ENCODE results near the gene RGL4. TPM values are rescaled to one million over a fixed set of nuclear protein-coding genes. Genes with fewer than 3 reads are reported as not detected.
"Not testable (repeated sequence)": the region's sequence is repeated elsewhere in the genome, so short reads cannot be mapped to it uniquely, and the experiment has no call there.

The RGL4 gene
- total RNA-seq (10 to 100 TPM; 10.6 to 28.9 (median 13.8) TPM), total RNA-seq (1.6 to 27.6 (median 11.3) reads per million in 29 experiments)
- total RNA-seq (2013): 36.5 TPM

- H3K27ac Mint-ChIP-seq: peak within 1 kb of the TSS in 1 of 2 donors; percentile 34
- Histone ChIP-seq H3K4me3 (ENCODE audit: control insufficient read depth in 1 of 2, extremely low read depth in 1 of 2, low read length in 1 of 2) (no peak within 1 kb of the TSS), H3K9me3 (no peaks in the 10 kb centered on the region), H3K4me1 (ENCODE audit: control insufficient read depth in 1 of 2, extremely low read depth in 1 of 2, insufficient read depth in 2 of 2, low read length in 2 of 2) (peaks cover 7 to 18% of the 10 kb centered on the region in 2 experiments), H3K27me3 (replicated peaks in 1 of 2; ENCODE audit: control insufficient read depth in 2 of 2, extremely low read depth in 1 of 2, insufficient read depth in 2 of 2, low read length in 1 of 2) (no peaks in the 10 kb centered on the region), H3K36me3 (ENCODE audit: control insufficient read depth in 2 of 2, extremely low read depth in 1 of 2, insufficient read depth in 1 of 2, low read length in 1 of 2) (peaks cover 5 to 31% of the 10 kb centered on the region in 2 donors), H3K27ac (ENCODE audit: low read length) (no peak within 1 kb of the TSS)
- peaks cover 18 to 24% (median 19%) of the 10 kb centered on the region in 3 donors for H3K4me1 Mint-ChIP-seq
- DNase-seq (no peak), ATAC-seq (replicated peaks in 1 of 4) (no peak)
- ChIA-PET CTCF (no interaction called here), POLR2A (no interaction called here)
- H3K27me3 Mint-ChIP-seq: no peaks in the 10 kb centered on the region
- H3K36me3 Mint-ChIP-seq: peaks cover 30% of the 10 kb centered on the region
- H3K9me3 Mint-ChIP-seq: no peaks in the 10 kb centered on the region
- no CpG with 5 or more reads among the region's 5 CpGs for WGBS (ENCODE audit: insufficient coverage)
- no peak within 1 kb of the TSS for H3K4me3 Mint-ChIP-seq
Observed at GRCh38 chr22:23690713-23691112, at the start of gene RGL4. TSS of gene RGL4 (plus strand) at chr22:23691013. CDS start at chr22:23692031, 1,018 bp downstream.

DNA sequence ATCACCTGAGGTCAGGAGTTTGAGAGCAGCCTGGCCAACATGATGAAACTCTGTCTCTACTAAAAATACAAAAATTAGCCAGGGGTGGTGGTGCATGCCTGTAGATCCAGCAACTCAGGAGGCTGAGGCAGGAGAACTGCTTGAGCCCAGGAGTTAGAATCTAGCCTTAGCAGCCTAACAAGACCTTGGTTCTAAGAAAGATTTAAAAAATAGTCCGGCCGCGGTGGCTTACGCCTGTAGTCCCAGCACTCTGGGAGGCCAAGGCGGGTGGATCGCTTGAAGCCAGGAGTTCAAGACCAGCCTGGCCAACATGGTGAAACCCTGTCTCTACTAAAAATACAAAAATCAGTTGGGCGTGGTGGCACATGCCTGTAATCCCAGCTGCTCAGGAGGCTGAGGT lies 44.3 kb upstream of the RGL4 start:
- H3K36me3 ChIP-seq (ENCODE audit: control insufficient read depth in 2 of 2, extremely low read depth in 1 of 2, insufficient read depth in 1 of 2, low read length in 1 of 2); H3K4me3 ChIP-seq (ENCODE audit: control insufficient read depth in 1 of 2, extremely low read depth in 1 of 2, low read length in 1 of 2); H3K27me3 Mint-ChIP-seq; H3K4me1 ChIP-seq (ENCODE audit: control insufficient read depth in 1 of 2, extremely low read depth in 1 of 2, insufficient read depth in 2 of 2, low read length in 2 of 2); H3K9me3 ChIP-seq; H3K27ac ChIP-seq (ENCODE audit: low read length); H3K4me1 Mint-ChIP-seq; ATAC-seq (replicated peaks in 1 of 4); H3K27me3 ChIP-seq (replicated peaks in 1 of 2; ENCODE audit: control insufficient read depth in 2 of 2, extremely low read depth in 1 of 2, insufficient read depth in 2 of 2, low read length in 1 of 2); H3K4me3 Mint-ChIP-seq; H3K9me3 Mint-ChIP-seq; DNase-seq; H3K36me3 Mint-ChIP-seq; H3K27ac Mint-ChIP-seq; POLR2A ChIA-PET; CTCF ChIA-PET: not testable (repeated sequence)
- 92% methylated on average over 4 of the region's 7 CpGs for WGBS (ENCODE audit: insufficient coverage)

DNA sequence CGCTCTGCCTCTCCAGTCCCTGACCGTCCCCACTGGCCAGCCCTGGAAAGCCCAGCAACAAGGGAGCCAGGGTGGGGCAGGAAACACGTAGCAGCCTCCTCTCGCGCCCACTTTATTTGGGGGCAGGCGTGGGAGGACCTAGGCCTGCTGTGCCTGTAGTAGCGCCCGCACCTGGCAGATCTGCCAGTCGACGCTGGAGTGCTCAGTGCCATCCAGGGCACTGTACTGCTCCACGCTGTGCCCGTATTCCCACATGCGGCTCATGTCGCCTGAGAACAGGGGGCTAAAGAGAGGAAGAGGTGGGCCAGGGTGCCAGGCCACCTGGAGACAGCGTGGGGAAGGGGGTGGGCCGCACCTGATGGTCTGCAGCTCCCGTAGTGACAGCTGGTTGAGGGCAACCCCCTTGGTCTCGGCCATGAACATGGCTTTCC lies 41.7 kb upstream of the RGL4 start:
- no peaks in the 10 kb centered on the region for H3K4me1 ChIP-seq (ENCODE audit: control insufficient read depth in 1 of 2, extremely low read depth in 1 of 2, insufficient read depth in 2 of 2, low read length in 2 of 2)
- Mint-ChIP-seq H3K36me3 (no peaks in the 10 kb centered on the region), H3K27ac (no peak overlapping the region), H3K9me3 (no peaks in the 10 kb centered on the region), H3K4me1 (no peaks in the 10 kb centered on the region), H3K4me3 (no peak overlapping the region), H3K27me3 (no peaks in the 10 kb centered on the region)
- ChIA-PET POLR2A (no interaction called here), CTCF (interaction anchor here in 1 of 2 donors (0.6 kb wide), 1 partner anchor 64 kb away, joined by 4 read pairs; no protein-coding TSS in a partner anchor)
- DNase-seq (no peak), ATAC-seq (replicated peaks in 1 of 4) (no peak)
- no peak overlapping the region for H3K27ac ChIP-seq (ENCODE audit: low read length)
- H3K9me3 ChIP-seq: no peaks in the 10 kb centered on the region
- peaks cover 3 to 7% of the 10 kb centered on the region in 2 donors for H3K36me3 ChIP-seq (ENCODE audit: control insufficient read depth in 2 of 2, extremely low read depth in 1 of 2, insufficient read depth in 1 of 2, low read length in 1 of 2)
- H3K27me3 ChIP-seq (replicated peaks in 1 of 2; ENCODE audit: control insufficient read depth in 2 of 2, extremely low read depth in 1 of 2, insufficient read depth in 2 of 2, low read length in 1 of 2): no peaks in the 10 kb centered on the region
- WGBS (ENCODE audit: insufficient coverage): 96% methylated on average over 14 of the region's 18 CpGs
- no peak overlapping the region for H3K4me3 ChIP-seq (ENCODE audit: control insufficient read depth in 1 of 2, extremely low read depth in 1 of 2, low read length in 1 of 2)

- H3K27me3 Mint-ChIP-seq: no peaks in the 10 kb centered on the region
- H3K36me3 Mint-ChIP-seq: peaks cover 4% of the 10 kb centered on the region
- Histone ChIP-seq H3K9me3 (no peaks in the 10 kb centered on the region), H3K4me1 (ENCODE audit: control insufficient read depth in 1 of 2, extremely low read depth in 1 of 2, insufficient read depth in 2 of 2, low read length in 2 of 2) (no peaks in the 10 kb centered on the region), H3K4me3 (ENCODE audit: control insufficient read depth in 1 of 2, extremely low read depth in 1 of 2, low read length in 1 of 2) (no peak overlapping the region), H3K27ac (ENCODE audit: low read length) (no peak overlapping the region), H3K27me3 (replicated peaks in 1 of 2; ENCODE audit: control insufficient read depth in 2 of 2, extremely low read depth in 1 of 2, insufficient read depth in 2 of 2, low read length in 1 of 2) (no peaks in the 10 kb centered on the region), H3K36me3 (ENCODE audit: control insufficient read depth in 2 of 2, extremely low read depth in 1 of 2, insufficient read depth in 1 of 2, low read length in 1 of 2) (peaks cover 3 to 7% of the 10 kb centered on the region in 2 donors)
- H3K9me3 Mint-ChIP-seq: no peaks in the 10 kb centered on the region
- POLR2A ChIA-PET: no interaction called here
- no peak overlapping the region for H3K27ac Mint-ChIP-seq
- no peak overlapping the region for H3K4me3 Mint-ChIP-seq
- ATAC-seq (replicated peaks in 1 of 4): no peak
- CTCF ChIA-PET: no interaction called here
- 96% methylated on average over 3 of the region's 6 CpGs for WGBS (ENCODE audit: insufficient coverage)
- DNase-seq: no peak
- H3K4me1 Mint-ChIP-seq: no peaks in the 10 kb centered on the region
Observed at GRCh38 chr22:23651676-23652075, 39.1 kb upstream of the RGL4 start.

GRCh38 chr22:23652286-23652685 lies 38.5 kb upstream of the RGL4 start:
- WGBS (ENCODE audit: insufficient coverage): 100% methylated on average over 3 of the region's 7 CpGs
- H3K27ac ChIP-seq (ENCODE audit: low read length): no peak overlapping the region
- H3K4me1 ChIP-seq (ENCODE audit: control insufficient read depth in 1 of 2, extremely low read depth in 1 of 2, insufficient read depth in 2 of 2, low read length in 2 of 2): no peaks in the 10 kb centered on the region
- H3K9me3 ChIP-seq: no peaks in the 10 kb centered on the region
- H3K36me3 ChIP-seq (ENCODE audit: control insufficient read depth in 2 of 2, extremely low read depth in 1 of 2, insufficient read depth in 1 of 2, low read length in 1 of 2): peaks cover 3 to 7% of the 10 kb centered on the region in 2 donors
- peaks cover 4% of the 10 kb centered on the region for H3K36me3 Mint-ChIP-seq
- ATAC-seq (replicated peaks in 1 of 4) (no peak), DNase-seq (no peak)
- no peaks in the 10 kb centered on the region for H3K4me1 Mint-ChIP-seq
- no peak overlapping the region for H3K27ac Mint-ChIP-seq
- CTCF ChIA-PET: no interaction called here
- no peak overlapping the region for H3K4me3 ChIP-seq (ENCODE audit: control insufficient read depth in 1 of 2, extremely low read depth in 1 of 2, low read length in 1 of 2)
- no peaks in the 10 kb centered on the region for H3K9me3 Mint-ChIP-seq
- H3K4me3 Mint-ChIP-seq: no peak overlapping the region
- H3K27me3 ChIP-seq (replicated peaks in 1 of 2; ENCODE audit: control insufficient read depth in 2 of 2, extremely low read depth in 1 of 2, insufficient read depth in 2 of 2, low read length in 1 of 2): no peaks in the 10 kb centered on the region
- POLR2A ChIA-PET: no interaction called here
- H3K27me3 Mint-ChIP-seq: no peaks in the 10 kb centered on the region

GRCh38 chr22:23652711-23653110 lies 38.1 kb upstream of the RGL4 start:
- no peak for DNase-seq
- no peaks in the 10 kb centered on the region for H3K4me1 Mint-ChIP-seq
- WGBS (ENCODE audit: insufficient coverage): 100% methylated on average over 4 of the region's 8 CpGs
- CTCF ChIA-PET: no interaction called here
- H3K4me3 Mint-ChIP-seq: no peak overlapping the region
- POLR2A ChIA-PET: no interaction called here
- Histone ChIP-seq H3K36me3 (ENCODE audit: control insufficient read depth in 2 of 2, extremely low read depth in 1 of 2, insufficient read depth in 1 of 2, low read length in 1 of 2) (peaks cover 3 to 7% of the 10 kb centered on the region in 2 donors), H3K4me3 (ENCODE audit: control insufficient read depth in 1 of 2, extremely low read depth in 1 of 2, low read length in 1 of 2) (no peak overlapping the region), H3K9me3 (no peaks in the 10 kb centered on the region), H3K27me3 (replicated peaks in 1 of 2; ENCODE audit: control insufficient read depth in 2 of 2, extremely low read depth in 1 of 2, insufficient read depth in 2 of 2, low read length in 1 of 2) (no peaks in the 10 kb centered on the region), H3K27ac (ENCODE audit: low read length) (no peak overlapping the region), H3K4me1 (ENCODE audit: control insufficient read depth in 1 of 2, extremely low read depth in 1 of 2, insufficient read depth in 2 of 2, low read length in 2 of 2) (no peaks in the 10 kb centered on the region)
- ATAC-seq (replicated peaks in 1 of 4): no peak
- no peaks in the 10 kb centered on the region for H3K9me3 Mint-ChIP-seq
- H3K36me3 Mint-ChIP-seq: peaks cover 4% of the 10 kb centered on the region
- no peak overlapping the region for H3K27ac Mint-ChIP-seq
- no peaks in the 10 kb centered on the region for H3K27me3 Mint-ChIP-seq

DNA sequence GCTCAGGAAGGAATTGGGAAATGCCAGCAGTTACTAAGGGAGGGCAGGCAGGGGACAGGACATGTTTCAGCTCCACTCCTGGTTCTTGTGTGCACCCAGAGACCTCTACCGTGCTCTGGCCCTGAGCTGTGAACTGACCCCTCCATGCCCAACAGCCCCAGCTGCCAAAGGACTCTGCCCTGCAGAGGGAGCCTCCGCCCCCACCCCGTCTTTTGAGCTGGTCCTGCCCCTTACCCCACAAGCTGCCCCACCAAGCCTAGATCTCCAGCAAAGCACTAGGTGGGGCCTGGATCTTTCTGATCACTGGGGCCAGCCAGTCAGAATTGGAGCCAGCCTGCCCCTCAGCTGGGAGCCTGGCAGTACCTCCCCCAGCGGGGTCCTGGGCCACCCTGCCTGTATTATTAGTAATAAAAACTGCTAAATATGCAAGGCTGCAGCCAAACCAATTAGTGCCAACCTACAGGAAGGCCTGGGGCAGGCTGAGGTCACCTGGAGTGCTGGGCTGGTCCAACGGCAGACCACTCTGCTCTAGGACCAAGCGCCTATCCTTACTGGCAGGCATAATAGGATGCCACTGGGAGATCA lies 34.8 kb upstream of the RGL4 start:
- ChIA-PET POLR2A (no interaction called here), CTCF (no interaction called here)
- H3K4me1 ChIP-seq (ENCODE audit: control insufficient read depth in 1 of 2, extremely low read depth in 1 of 2, insufficient read depth in 2 of 2, low read length in 2 of 2): no peaks in the 10 kb centered on the region
- Mint-ChIP-seq H3K27me3 (no peaks in the 10 kb centered on the region), H3K4me3 (no peak overlapping the region), H3K36me3 (peaks cover 23% of the 10 kb centered on the region), H3K4me1 (no peaks in the 10 kb centered on the region), H3K27ac (no peak overlapping the region), H3K9me3 (no peaks in the 10 kb centered on the region)
- no peak overlapping the region for H3K4me3 ChIP-seq (ENCODE audit: control insufficient read depth in 1 of 2, extremely low read depth in 1 of 2, low read length in 1 of 2)
- 86% methylated on average over 5 of the region's 6 CpGs for WGBS (ENCODE audit: insufficient coverage)
- ATAC-seq (replicated peaks in 1 of 4): no peak
- no peaks in the 10 kb centered on the region for H3K27me3 ChIP-seq (replicated peaks in 1 of 2; ENCODE audit: control insufficient read depth in 2 of 2, extremely low read depth in 1 of 2, insufficient read depth in 2 of 2, low read length in 1 of 2)
- no peak overlapping the region for H3K27ac ChIP-seq (ENCODE audit: low read length)
- H3K9me3 ChIP-seq: no peaks in the 10 kb centered on the region
- peaks cover 9 to 18% of the 10 kb centered on the region in 2 donors for H3K36me3 ChIP-seq (ENCODE audit: control insufficient read depth in 2 of 2, extremely low read depth in 1 of 2, insufficient read depth in 1 of 2, low read length in 1 of 2)
- no peak for DNase-seq

Measured in T-cell (primary cell).